GM23248 (cell line): Measurements from ENCODE around the gene MUC3A.

Source experiments
- EZH2 ChIP-seq: fragments of 200-600 bp; sonication (generic); IDR thresholded peaks from 2 replicates; pipeline ENCODE4 v1.6.1; 2018; ENCODE audit warnings: antibody characterized with exemption, mild to moderate bottlenecking; ENCODE audit not compliant: insufficient read depth, poor library complexity, severe bottlenecking
- EZH2phosphoT487 ChIP-seq: fragments of 200-600 bp; sonication (generic); IDR thresholded peaks from 2 replicates; pipeline ENCODE4 v1.6.1; 2018; ENCODE audit warnings: antibody characterized with exemption, moderate library complexity, mild to moderate bottlenecking, low read depth; ENCODE audit not compliant: insufficient read depth

DNA sequence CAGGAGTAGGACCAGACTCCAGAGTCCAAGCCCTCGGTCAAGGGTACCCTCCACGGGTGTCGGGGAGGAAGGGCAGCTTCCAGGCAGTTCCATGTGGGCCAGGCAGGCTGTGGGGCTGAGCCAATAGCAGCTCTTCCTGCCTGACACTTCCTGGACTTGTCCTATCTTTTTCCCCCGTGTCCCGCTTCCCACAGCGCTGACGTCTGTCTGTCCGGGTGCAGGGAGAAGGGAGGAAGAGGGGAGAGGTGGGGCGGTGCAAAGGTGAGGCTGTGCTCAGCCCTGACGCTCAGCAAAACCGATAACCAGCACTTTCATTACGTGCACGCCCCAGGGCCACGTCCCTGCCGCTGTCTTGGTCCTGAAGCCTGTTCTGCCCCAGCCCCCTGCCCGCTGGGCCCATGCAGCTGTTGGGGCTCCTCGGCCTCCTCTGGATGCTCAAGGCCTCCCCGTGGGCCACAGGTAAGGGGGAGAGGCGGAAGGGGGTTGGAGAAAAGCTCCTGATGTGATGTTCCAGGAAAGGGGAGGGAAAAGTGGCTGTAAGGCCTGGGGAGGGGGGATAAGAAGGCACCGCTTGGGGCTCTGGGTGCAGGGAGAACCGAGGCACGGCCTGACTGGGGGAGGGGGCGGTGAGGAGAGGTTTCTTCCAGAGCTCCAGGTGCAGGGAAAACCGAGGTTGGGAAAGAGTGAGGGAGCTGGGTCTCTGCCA is at the start of gene MUC3A:
- no peak for TF ChIP-seq EZH2
- no peak for TF ChIP-seq EZH2phosphoT487
